OCI-LY1 (cell line): ENCODE data around the gene RTP5.

Experiments
- H2AFZ ChIP-seq: fragments of 200-600 bp; sonication (generic), shearing (Covaris generic); 2 replicates; pipeline ENCODE4 v1.6.0; 2014; ENCODE audit warnings: antibody characterized with exemption, mild to moderate bottlenecking, low read length
- H3F3A ChIP-seq: fragments of 200-600 bp; sonication (generic), shearing (Covaris generic); 2 replicates; pipeline ENCODE4 v1.6.0; 2014; ENCODE audit warnings: mild to moderate bottlenecking, antibody characterized with exemption, low read length, moderate library complexity; ENCODE audit not compliant: insufficient read depth
- H3K27ac ChIP-seq: fragments of 200-600 bp; sonication (generic); 2 replicates; pipeline ENCODE4 v1.5.1; 2014; ENCODE audit warnings: low read length, mixed run types, mild to moderate bottlenecking, low read depth; ENCODE audit not compliant: poor library complexity, severe bottlenecking
- H3K27me3 ChIP-seq: fragments of 200-600 bp; sonication (generic); 2 replicates; pipeline ENCODE4 v1.6.0; 2014; ENCODE audit warnings: antibody characterized with exemption, mild to moderate bottlenecking, low read length, moderate library complexity; ENCODE audit not compliant: insufficient read depth
- H3K36me3 ChIP-seq: fragments of 200-600 bp; sonication (generic); 2 replicates; pipeline ENCODE4 v1.6.1; 2014; ENCODE audit warnings: mild to moderate bottlenecking, antibody characterized with exemption, low read length, moderate library complexity, mixed read lengths; ENCODE audit not compliant: insufficient read depth
- H3K4me1 ChIP-seq: fragments of 200-600 bp; sonication (generic); 2 replicates; pipeline ENCODE4 v1.5.1; 2014; ENCODE audit warnings: mild to moderate bottlenecking, low read length, moderate library complexity; ENCODE audit not compliant: insufficient read depth, severe bottlenecking
- H3K4me2 ChIP-seq: fragments of 200-600 bp; sonication (generic), shearing (Covaris generic); 2 replicates; pipeline ENCODE4 v1.6.1; 2014; ENCODE audit warnings: low read length
- H3K4me3 ChIP-seq: fragments of 200-600 bp; sonication (generic); 2 replicates; pipeline ENCODE4 v1.5.1; 2014; ENCODE audit warnings: low read length, low read depth, mild to moderate bottlenecking, mixed read lengths; ENCODE audit not compliant: poor library complexity, severe bottlenecking
- H3K79me2 ChIP-seq: fragments of 200-600 bp; shearing (Covaris generic); 2 replicates; pipeline ENCODE4 v1.6.1; 2016; ENCODE audit warnings: mixed run types, low read length, mixed read lengths; ENCODE audit not compliant: insufficient read depth
- H3K9ac ChIP-seq: fragments of 200-600 bp; sonication (generic), shearing (Covaris generic); 2 replicates; pipeline ENCODE4 v1.6.1; 2014; ENCODE audit warnings: mild to moderate bottlenecking, low read length, mixed read lengths
- H3K9me2 ChIP-seq: fragments of 200-600 bp; sonication (generic), shearing (Covaris generic); 2 replicates; pipeline ENCODE4 v1.6.1; 2014; ENCODE audit warnings: low read depth, mild to moderate bottlenecking, low read length, mixed read lengths
- H3K9me3 ChIP-seq: fragments of 200-600 bp; shearing (Covaris generic); 2 replicates; pipeline ENCODE4 v1.6.1; 2014; ENCODE audit warnings: low read length, mixed read lengths
- H4K20me1 ChIP-seq: fragments of 200-600 bp; sonication (generic), shearing (Covaris generic); 2 replicates; pipeline ENCODE4 v1.6.0; 2016; ENCODE audit warnings: mild to moderate bottlenecking, low read length; ENCODE audit not compliant: insufficient read depth
- CTCF ChIP-seq: fragments of 200-600 bp; sonication (generic), shearing (Covaris generic); IDR thresholded peaks from 2 replicates; pipeline ENCODE4 v1.5.1; 2017; ENCODE audit warnings: mild to moderate bottlenecking, antibody characterized with exemption, low read length, moderate library complexity, mixed read lengths
- EZH2 ChIP-seq: fragments of 200-600 bp; sonication (generic), shearing (Covaris generic); IDR thresholded peaks from 2 replicates; pipeline ENCODE4 v1.8.0; 2017; ENCODE audit warnings: borderline replicate concordance, mixed run types, mild to moderate bottlenecking, antibody characterized with exemption, low read length, moderate library complexity, mixed read lengths

Gene RTP5

GRCh38 chr2:241909769-241910168 is 40.2 kb downstream of the RTP5 start:
- H3K9me2 ChIP-seq, result no peaks in the 10 kb centered on the region
- H3K36me3 ChIP-seq, result no peaks in the 10 kb centered on the region
- H3K79me2 ChIP-seq, result no peaks in the 10 kb centered on the region
- no peak for TF ChIP-seq EZH2
- TF ChIP-seq CTCF, result no peak
- no peak overlapping the region for H2AFZ ChIP-seq
- no peak overlapping the region for H3K27ac ChIP-seq
- H3K4me3 ChIP-seq, result no peak overlapping the region
- H3K4me2 ChIP-seq, result no peak overlapping the region
- no peaks in the 10 kb centered on the region for H3K27me3 ChIP-seq
- no peaks in the 10 kb centered on the region for H3F3A ChIP-seq
- no peak overlapping the region for H3K9ac ChIP-seq
- no peaks in the 10 kb centered on the region for H3K4me1 ChIP-seq
- no peaks in the 10 kb centered on the region for H4K20me1 ChIP-seq
- H3K9me3 ChIP-seq, result no peaks in the 10 kb centered on the region

GRCh38 chr2:241910604-241911520 is 41.3 kb downstream of the RTP5 start:
- Histone ChIP-seq H3K27ac (no peak overlapping the region), H3K4me1 (no peaks in the 10 kb centered on the region), H3K36me3 (no peaks in the 10 kb centered on the region), H3F3A (no peaks in the 10 kb centered on the region), H3K4me2 (no peak overlapping the region), H3K9me2 (no peaks in the 10 kb centered on the region), H3K27me3 (no peaks in the 10 kb centered on the region), H3K9ac (no peak overlapping the region), H4K20me1 (no peaks in the 10 kb centered on the region), H3K9me3 (no peaks in the 10 kb centered on the region), H3K79me2 (no peaks in the 10 kb centered on the region), H3K4me3 (no peak overlapping the region), H2AFZ (no peak overlapping the region)
- no peak for TF ChIP-seq EZH2

- no peaks in the 10 kb centered on the region for H3K79me2 ChIP-seq
- no peaks in the 10 kb centered on the region for H3K4me1 ChIP-seq
- H3K4me3 ChIP-seq, result no peak overlapping the region
- no peaks in the 10 kb centered on the region for H3K9me3 ChIP-seq
- no peaks in the 10 kb centered on the region for H4K20me1 ChIP-seq
- H3K9me2 ChIP-seq, result no peaks in the 10 kb centered on the region
- H3K27ac ChIP-seq, result no peak overlapping the region
- no peak overlapping the region for H3K4me2 ChIP-seq
- no peaks in the 10 kb centered on the region for H3K36me3 ChIP-seq
- H3K9ac ChIP-seq, result no peak overlapping the region
- TF ChIP-seq EZH2, result no peak
- no peak for TF ChIP-seq CTCF
- no peak overlapping the region for H2AFZ ChIP-seq
- H3K27me3 ChIP-seq, result no peaks in the 10 kb centered on the region
- no peaks in the 10 kb centered on the region for H3F3A ChIP-seq
These were observed 42.0 kb downstream of the RTP5 start for GRCh38 chr2:241911551-241911950.
